ENCODE results near the gene ATRAID. TPM values are rescaled to one million over a fixed set of nuclear protein-coding genes. Genes with fewer than 3 reads are reported as not detected.

ATRAID gene
- total and polyA plus RNA-seq, 2 of the 8 experiments (the other 6 are each of a cell fraction or from before 2014, with no cell fraction given) = 109 to 280 TPM

DNA sequence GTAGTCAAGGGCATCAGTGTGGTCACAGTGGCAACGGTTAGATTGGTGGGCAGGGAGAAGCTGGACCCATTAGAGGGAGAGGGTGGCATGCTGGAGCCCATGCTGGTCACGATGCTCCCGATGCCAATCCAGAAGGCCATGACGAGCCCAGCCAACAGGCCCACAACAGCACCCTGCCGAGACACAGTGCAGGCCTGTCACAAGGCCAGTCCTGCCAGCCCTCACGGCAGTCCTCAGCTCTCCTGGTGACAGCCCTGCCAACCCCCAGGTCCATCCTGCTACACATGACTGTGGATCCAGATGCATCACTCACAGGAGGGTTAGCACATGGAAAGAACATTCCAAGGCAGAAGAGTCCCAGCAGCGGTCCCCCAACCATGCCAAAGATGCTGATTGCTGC lies 10.2 kb upstream of the ATRAID start:
- H4K8ac ChIP-seq (ENCODE audit: extremely low read depth, insufficient read depth, low read length) = no peak overlapping the region
- H2BK12ac ChIP-seq (ENCODE audit: low read depth, low read length) = no peak overlapping the region
- ChIA-PET CTCF (ENCODE audit: partially characterized antibody) (interaction anchor here (4.0 kb wide), 1 partner anchor 102 kb away, joined by 15 read pairs; no protein-coding TSS in a partner anchor), POLR2A (ENCODE audit: partially characterized antibody) (interaction anchor here (0.8 to 5.7 kb wide), 5 partner anchors 10 to 19 kb away, joined by 3 to 35 read pairs (median 9); partner anchors contain the start of genes ATRAID, CAD and SLC5A6)
- H3K23ac ChIP-seq (ENCODE audit: insufficient read length) = no peak overlapping the region
- H3K9ac ChIP-seq (replicated peaks in 1 of 4; ENCODE audit: extremely low read depth in 1 of 4, low read depth in 3 of 4, low read length in 3 of 4) = no peak overlapping the region
- H3K27ac ChIP-seq (ENCODE audit: low read depth, low read length) = no peak overlapping the region
- WGBS, 2 experiments (ENCODE audit: extremely low coverage in 1 of 2, insufficient coverage in 1 of 2, insufficient read length in 1 of 2, insufficient replicate concordance in 2 of 2, low coverage in 1 of 2, low lambda C conversion rate in 2 of 2, missing lambda C conversion rate in 1 of 2) = 93% methylated on average over 7 of the region's 7 CpGs; no CpG with 5 or more reads in 1 of the 2 experiments
- FAIRE-seq (no peak), DNase-seq (ENCODE audit: low read depth in 1 of 2, low spot score in 2 of 2) (no peak)
- no peak overlapping the region for H4K5ac ChIP-seq (ENCODE audit: insufficient read length, low read depth, low read length)
- H2BK5ac ChIP-seq (ENCODE audit: low read depth, low read length) = no peak overlapping the region
- peaks cover 0 to 12% of the 10 kb centered on the region in 2 experiments for H4K20me1 ChIP-seq (replicated peaks in 1 of 2; ENCODE audit: control insufficient read depth in 1 of 2, insufficient read depth in 2 of 2, low read length in 2 of 2)
- H4K91ac ChIP-seq (replicated peaks; ENCODE audit: insufficient read length, low read length) = no peak overlapping the region
- H3K23me2 ChIP-seq (ENCODE audit: low read depth, low read length) = no peaks in the 10 kb centered on the region
- no peak overlapping the region for H3K14ac ChIP-seq (ENCODE audit: insufficient read length)
- H3K9me3 ChIP-seq (ENCODE audit: insufficient read depth in 2 of 2, low read depth in 1 of 2, low read length in 1 of 2) = no peaks in the 10 kb centered on the region
- H2BK20ac ChIP-seq (ENCODE audit: low read length) = no peak overlapping the region
- H2AFZ ChIP-seq (ENCODE audit: low read length) = no peak overlapping the region
- H3K36me3 ChIP-seq (ENCODE audit: control insufficient read depth in 2 of 4, insufficient read depth in 4 of 4, low read length in 3 of 4) = peaks cover 44 to 63% (median 61%) of the 10 kb centered on the region in 4 experiments
- no peak overlapping the region for H3K4ac ChIP-seq (replicated peaks; ENCODE audit: insufficient read length, low read depth, low read length)
- no peak overlapping the region for H2BK15ac ChIP-seq (ENCODE audit: low read length)
- no peak overlapping the region for H2BK120ac ChIP-seq (replicated peaks; ENCODE audit: low read depth, low read length)
- H3K4me1 ChIP-seq (replicated peaks in 1 of 4; ENCODE audit: control insufficient read depth in 3 of 4, insufficient read depth in 4 of 4, low read length in 3 of 4) = no peaks in the 10 kb centered on the region
- no peaks in the 10 kb centered on the region for H3K27me3 ChIP-seq (replicated peaks in 1 of 4; ENCODE audit: control insufficient read depth in 3 of 4, extremely low read depth in 1 of 4, insufficient read depth in 3 of 4, low read length in 3 of 4)
- no peaks in the 10 kb centered on the region for H3K79me2 ChIP-seq (ENCODE audit: control insufficient read depth in 1 of 2, insufficient read depth in 2 of 2, low read length in 2 of 2)
- H3K56ac ChIP-seq (replicated peaks; ENCODE audit: insufficient read length, low read depth, low read length) = no peak overlapping the region
- H3K18ac ChIP-seq (ENCODE audit: extremely low read depth, low read length) = no peak overlapping the region
- H3K4me3 ChIP-seq (ENCODE audit: extremely low read depth in 1 of 4, insufficient read depth in 2 of 4, low read depth in 3 of 4, low read length in 4 of 4) = no peak overlapping the region
- no peak overlapping the region for H3K4me2 ChIP-seq (ENCODE audit: insufficient read depth in 1 of 2, low read depth in 2 of 2, low read length in 2 of 2)
- H3K79me1 ChIP-seq (ENCODE audit: low read depth, low read length) = no peaks in the 10 kb centered on the region
- H2AK5ac ChIP-seq (ENCODE audit: low read depth, low read length) = no peak overlapping the region
- no peak for TF ChIP-seq TAF7 (optimal IDR thresholded peaks at IDR 0.05; ENCODE audit: borderline replicate concordance, low read depth, low read length)
- no peak for TF ChIP-seq RNF2 (IDR thresholded peaks at IDR 0.05; ENCODE audit: borderline replicate concordance, low read depth, low read length, missing control alignments, poor library complexity, severe bottlenecking)
- no peak for TF ChIP-seq BCL11A (IDR thresholded peaks at IDR 0.05; ENCODE audit: low read depth in 2 of 2, low read length in 2 of 2)
- no peak for TF ChIP-seq CREB1 (IDR thresholded peaks at IDR 0.05)
- no peak for TF ChIP-seq PHF8 (conservative IDR thresholded peaks at IDR 0.05; ENCODE audit: low read depth, low read length)
- no peak for TF ChIP-seq SP2 (IDR thresholded peaks at IDR 0.05; ENCODE audit: low read length)
- no peak for TF ChIP-seq TEAD4 (IDR thresholded peaks at IDR 0.05; ENCODE audit: low read depth, low read length)
- TF ChIP-seq SP1 (IDR thresholded peaks at IDR 0.05; ENCODE audit: low read depth, low read length) = no peak
- TF ChIP-seq SIN3A (conservative IDR thresholded peaks at IDR 0.05 in 1 of 2, IDR thresholded peaks at IDR 0.05 in 1 of 2; ENCODE audit: low read depth in 1 of 2, low read length in 2 of 2) = no peak
- TF ChIP-seq EGR1 (IDR thresholded peaks at IDR 0.05; ENCODE audit: borderline replicate concordance, low read depth, low read length) = no peak
- no peak for TF ChIP-seq GTF2F1 (IDR thresholded peaks at IDR 0.05; ENCODE audit: borderline replicate concordance, low read depth, low read length)
- TF ChIP-seq HDAC6 (IDR thresholded peaks at IDR 0.05; ENCODE audit: low read depth, low read length) = no peak
- TF ChIP-seq, protein P1, sequence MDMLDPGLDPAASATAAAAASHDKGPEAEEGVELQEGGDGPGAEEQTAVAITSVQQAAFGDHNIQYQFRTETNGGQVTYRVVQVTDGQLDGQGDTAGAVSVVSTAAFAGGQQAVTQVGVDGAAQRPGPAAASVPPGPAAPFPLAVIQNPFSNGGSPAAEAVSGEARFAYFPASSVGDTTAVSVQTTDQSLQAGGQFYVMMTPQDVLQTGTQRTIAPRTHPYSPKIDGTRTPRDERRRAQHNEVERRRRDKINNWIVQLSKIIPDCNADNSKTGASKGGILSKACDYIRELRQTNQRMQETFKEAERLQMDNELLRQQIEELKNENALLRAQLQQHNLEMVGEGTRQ (IDR thresholded peaks at IDR 0.05; ENCODE audit: low read length) = no peak

All from H1 (cell line).